WI38 (cell line): Measurements from ENCODE around the gene AAGAB.

Source experiments
- H3K4me3 ChIP-seq: 2 replicates; pipeline ENCODE4 v1.5.1; 2011; ENCODE audit warnings: low read depth, mild to moderate bottlenecking, control low read depth, low read length
- TF ChIP-seq, protein P1 (sequence below): IDR thresholded peaks from 2 replicates; pipeline ENCODE4 v1.5.1; 2012; ENCODE audit warnings: low read depth, mild to moderate bottlenecking, control low read depth, low read length

Gene AAGAB

DNA sequence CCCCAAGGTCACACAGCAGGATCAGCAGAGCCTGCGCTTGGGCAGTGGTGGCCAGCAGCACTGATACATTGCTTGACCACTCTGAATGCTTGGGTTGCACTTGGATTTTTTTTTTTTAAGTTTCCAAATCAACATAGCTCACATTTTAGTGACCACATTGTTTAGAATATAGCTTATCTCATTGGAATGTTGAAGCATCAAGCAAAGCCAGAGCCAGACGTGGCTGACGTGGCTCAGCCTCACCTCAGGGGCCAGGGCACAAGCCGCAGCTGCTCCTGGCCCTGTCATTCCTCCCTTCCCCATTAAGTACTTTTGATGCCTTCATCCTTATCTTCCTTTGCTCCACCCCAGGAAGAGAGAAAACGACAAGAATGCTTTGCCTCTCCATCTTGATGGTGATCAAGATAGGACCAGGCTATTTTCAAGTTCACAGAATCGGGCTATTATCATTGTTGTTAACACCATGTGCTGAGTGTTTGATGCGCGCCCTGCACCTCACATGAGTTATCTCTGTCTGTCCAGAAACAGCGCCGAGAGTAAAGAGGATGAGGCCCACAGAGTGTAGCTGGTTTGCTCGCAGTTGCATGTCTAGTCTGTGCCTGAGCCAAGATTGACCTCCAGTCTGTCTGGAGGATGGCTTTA lies 75.8 kb downstream of the AAGAB start:
- TF ChIP-seq, protein P1, sequence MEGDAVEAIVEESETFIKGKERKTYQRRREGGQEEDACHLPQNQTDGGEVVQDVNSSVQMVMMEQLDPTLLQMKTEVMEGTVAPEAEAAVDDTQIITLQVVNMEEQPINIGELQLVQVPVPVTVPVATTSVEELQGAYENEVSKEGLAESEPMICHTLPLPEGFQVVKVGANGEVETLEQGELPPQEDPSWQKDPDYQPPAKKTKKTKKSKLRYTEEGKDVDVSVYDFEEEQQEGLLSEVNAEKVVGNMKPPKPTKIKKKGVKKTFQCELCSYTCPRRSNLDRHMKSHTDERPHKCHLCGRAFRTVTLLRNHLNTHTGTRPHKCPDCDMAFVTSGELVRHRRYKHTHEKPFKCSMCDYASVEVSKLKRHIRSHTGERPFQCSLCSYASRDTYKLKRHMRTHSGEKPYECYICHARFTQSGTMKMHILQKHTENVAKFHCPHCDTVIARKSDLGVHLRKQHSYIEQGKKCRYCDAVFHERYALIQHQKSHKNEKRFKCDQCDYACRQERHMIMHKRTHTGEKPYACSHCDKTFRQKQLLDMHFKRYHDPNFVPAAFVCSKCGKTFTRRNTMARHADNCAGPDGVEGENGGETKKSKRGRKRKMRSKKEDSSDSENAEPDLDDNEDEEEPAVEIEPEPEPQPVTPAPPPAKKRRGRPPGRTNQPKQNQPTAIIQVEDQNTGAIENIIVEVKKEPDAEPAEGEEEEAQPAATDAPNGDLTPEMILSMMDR: no peak
- H3K4me3 ChIP-seq: no peak overlapping the region

DNA sequence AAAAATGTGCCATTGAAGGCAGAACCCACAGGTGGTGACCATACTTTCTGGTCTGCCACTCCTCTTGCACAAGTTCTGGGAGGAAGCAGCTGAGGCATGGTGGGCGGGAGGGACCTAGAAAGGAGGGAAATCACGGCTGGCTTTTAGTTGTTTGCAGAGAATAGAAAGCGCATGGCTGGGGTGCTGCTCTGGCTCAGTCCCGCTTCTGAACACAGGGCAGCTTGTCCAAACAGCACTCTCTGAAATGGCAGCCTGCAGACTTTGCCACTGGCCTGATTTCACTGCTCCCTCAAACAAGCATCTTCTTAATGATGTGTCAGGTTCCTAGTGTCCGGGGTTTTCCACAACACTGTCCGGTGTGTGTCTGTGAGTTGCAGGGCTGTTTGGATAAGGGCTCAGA lies 76.7 kb downstream of the AAGAB start:
- TF ChIP-seq, protein P1: no peak
- H3K4me3 ChIP-seq: no peak overlapping the region

DNA sequence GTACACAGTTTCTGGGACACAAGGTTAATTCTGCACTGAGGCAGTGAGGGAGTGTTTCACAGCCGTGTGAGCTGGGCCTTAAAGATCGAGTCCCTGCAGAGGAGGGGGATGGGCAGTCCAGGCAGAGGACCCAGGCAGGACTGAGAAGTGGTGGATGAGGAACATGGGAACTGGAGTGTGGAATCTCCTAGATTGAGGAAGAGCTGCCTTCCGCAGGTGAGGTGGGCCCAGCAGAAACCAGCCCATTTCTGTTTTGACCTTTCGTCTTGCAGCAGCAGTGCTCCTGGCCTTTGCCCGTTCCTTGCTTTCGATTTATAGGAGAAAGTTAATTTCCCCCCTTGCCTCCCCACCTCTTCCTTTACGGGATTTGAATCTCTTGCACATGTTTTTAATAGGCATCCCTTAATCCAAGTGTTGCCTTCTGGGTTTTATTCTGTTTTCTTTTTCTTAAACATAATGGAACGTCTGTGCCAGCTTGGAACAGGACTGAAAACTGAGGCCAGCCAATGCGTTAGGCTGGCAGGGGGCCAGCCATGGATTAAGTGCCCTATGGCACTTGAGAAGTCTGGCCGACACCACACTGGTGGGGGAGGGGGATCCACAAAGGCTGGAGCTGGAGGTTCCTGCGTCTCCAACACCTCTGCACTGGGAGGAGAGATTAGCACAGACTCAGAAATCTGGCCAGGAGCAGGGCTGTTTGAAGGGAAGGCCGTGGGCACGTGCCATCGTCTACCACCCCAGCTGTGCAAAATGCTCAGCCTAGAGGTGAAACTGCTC lies 78.1 kb downstream of the AAGAB start:
- H3K4me3 ChIP-seq: no peak overlapping the region
- TF ChIP-seq, protein P1: no peak

DNA sequence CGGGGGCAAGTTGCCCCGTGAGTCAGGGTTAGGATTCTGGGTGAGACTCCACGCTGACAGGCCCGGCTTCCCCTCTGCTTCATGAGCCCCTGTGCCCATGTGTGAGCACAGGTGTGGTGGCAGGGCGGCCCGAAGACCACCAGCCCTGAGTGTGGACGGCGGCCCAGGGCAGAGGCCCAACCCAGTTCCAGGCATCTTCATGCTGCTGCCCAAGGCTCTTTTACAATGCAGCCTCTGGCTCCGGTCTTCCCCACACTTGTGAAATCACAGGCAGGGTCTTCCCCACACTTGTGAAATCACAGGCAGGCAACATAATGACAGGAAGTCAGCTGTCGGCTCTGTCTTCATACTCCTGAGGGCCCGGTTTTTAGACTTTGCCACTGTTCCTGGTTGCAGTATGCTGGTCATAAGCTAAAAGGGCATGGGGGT lies 78.8 kb downstream of the AAGAB start:
- no peak overlapping the region for H3K4me3 ChIP-seq
- TF ChIP-seq, protein P1: no peak

DNA sequence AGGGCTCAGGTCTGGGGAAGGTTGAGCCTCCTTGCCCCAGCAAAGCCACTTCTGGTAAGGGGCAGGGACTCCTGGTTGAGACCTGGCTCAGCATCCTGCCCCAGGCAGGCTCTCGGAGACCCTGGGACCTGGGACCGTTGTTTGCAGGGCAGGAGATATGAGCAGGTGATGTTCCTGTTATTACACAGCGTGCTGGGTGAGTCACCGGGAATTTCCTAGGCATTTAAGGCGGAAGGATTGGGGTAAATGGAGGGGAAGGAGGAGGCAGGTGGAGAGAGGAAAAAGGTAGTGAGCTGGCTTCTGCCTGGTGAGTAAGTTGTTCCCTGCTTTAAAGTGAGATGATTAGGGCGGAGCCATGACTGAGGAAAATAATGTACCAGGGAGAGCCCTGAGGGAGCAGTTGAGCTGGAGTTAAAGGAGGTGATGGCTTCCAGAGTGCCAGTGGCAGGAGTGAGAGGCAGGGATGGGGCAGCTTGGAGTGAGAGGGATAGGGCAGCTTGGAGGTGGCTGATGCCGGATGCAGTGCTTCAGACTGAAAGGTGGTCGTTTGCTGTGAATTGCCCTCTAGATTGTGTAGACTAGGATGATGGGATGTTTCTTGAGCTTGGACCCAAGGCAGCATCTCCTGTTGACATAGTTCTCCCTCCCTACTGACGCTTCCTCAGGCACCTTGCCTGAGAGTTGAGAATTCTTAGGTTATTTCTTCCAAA lies 79.4 kb downstream of the AAGAB start:
- no peak overlapping the region for H3K4me3 ChIP-seq
- TF ChIP-seq, protein P1: no peak

DNA sequence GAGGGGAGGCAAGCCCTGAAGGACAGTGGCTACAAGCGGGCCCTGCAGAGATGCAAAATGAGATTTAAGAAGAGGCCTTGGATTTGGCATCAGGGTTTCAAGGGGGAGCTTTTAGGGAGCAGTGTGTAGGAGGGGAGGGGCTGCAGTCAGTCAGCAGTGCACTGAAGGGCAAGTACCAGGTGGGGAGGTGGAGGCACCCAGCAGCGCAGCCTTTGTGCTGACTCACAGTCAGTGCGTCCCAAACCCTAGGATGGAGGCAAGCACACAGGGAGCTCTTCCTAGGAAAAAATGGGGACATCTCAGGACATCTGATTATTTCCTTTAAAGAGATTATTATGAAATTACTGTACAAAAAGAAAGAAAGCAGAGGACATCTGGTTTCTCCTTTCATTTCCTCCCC lies 80.0 kb downstream of the AAGAB start:
- H3K4me3 ChIP-seq: no peak overlapping the region
- TF ChIP-seq, protein P1: no peak

DNA sequence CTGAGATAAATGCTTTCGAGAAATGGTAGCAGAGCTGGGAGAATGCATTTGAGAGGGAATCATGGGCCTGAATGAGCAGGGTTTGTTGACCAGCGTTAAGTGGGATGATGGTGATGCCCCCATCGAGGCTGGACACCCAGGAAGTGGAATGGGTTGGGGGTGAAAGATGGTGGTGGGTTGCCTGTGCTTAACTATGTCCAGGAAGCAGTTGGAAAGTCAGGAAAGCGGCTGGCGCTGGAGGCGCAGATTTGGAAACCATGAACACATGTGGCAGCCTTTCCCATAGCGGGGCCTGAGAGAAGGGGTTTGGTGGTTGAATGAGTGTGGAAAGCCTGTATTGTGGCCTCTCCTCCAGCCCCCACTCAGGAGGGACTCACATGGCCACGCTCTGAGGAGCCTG lies 80.7 kb downstream of the AAGAB start:
- no peak overlapping the region for H3K4me3 ChIP-seq
- TF ChIP-seq, protein P1: no peak
